NT2/D1 (cell line): ENCODE results near the gene PTPRT.

Experiments
- SUZ12 ChIP-seq: IDR thresholded peaks from 2 replicates; pipeline ENCODE4 v1.6.1; 2011; ENCODE audit not compliant: insufficient read length, insufficient read depth; ENCODE audit errors: extremely low read depth
- ZNF274 ChIP-seq: IDR thresholded peaks from 2 replicates; pipeline ENCODE4 v1.6.1; 2011; ENCODE audit warnings: mild to moderate bottlenecking, low read depth, low read length

DNA sequence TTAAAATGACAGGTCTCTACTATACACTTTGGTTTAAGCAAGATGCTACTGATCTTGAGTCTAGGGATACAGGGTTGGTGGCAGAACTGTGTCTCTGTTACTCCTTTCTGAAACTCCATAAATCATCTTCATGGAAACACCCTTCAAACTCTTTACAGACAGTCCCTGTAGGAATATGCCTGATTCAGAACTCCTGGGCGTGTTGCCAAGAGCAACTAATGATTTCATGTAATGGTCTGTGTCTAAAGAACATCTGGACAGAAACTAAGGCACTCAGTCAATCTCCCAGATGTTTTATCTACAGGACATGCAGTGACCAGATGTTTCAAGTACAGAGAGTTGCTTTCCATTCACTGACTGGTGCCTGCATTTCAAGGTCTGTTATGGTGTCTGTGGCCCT, 1107.1 kb downstream of the PTPRT start:
- TF ChIP-seq ZNF274 (no peak), SUZ12 (no peak)
